ENCODE data around the gene TANGO6.

Gene TANGO6

DNA sequence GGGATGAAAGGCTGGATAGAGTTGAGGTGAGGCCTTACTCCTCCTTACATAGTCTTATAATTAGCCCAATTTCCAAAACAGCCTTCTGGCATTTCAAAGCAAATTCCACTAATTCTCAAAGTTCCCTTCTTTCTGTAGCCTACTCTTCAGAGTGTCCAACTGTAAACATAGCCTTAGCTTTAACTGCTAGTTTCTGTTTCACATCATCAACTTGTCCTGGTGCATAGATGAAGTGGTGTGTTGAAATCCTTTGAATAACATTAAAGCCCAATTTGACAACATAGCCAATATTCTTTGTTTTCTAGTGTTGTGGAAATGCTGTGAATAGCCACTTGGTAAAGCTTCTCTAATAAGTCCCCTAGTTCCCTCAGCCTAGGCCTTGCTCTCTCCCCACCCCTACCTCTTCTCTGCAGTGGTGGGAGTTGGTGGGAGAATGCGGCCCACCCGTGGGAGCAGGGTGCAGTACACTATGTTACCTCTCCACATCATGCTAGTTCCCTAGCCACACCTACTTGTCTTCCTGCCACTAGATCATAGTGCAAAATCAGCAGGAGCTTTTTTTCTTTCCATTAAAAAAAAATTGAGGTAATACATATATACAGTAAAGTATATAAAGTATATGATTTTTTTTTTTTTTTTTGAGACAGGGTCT, 135.1 kb downstream of the TANGO6 start:
- TF ChIP-seq CTCF (IDR thresholded peaks at IDR 0.05; ENCODE audit: unreplicated experiment in 3 of 3) = no peak
- H3K4me1 Mint-ChIP-seq = no peaks in the 10 kb centered on the region
- no peak overlapping the region for H3K27ac Mint-ChIP-seq
- H3K9me3 Mint-ChIP-seq = no peaks in the 10 kb centered on the region
- H3K4me3 Mint-ChIP-seq = no peak overlapping the region
- peaks cover 25% of the 10 kb centered on the region for H3K36me3 Mint-ChIP-seq (ENCODE audit: low read depth)
- no peaks in the 10 kb centered on the region for H3K27me3 Mint-ChIP-seq (ENCODE audit: low read depth)

GRCh38 chr16:68980695-68981315, 137.5 kb downstream of the TANGO6 start:
- Mint-ChIP-seq H3K27ac (no peak overlapping the region), H3K9me3 (no peaks in the 10 kb centered on the region), H3K4me3 (no peak overlapping the region), H3K36me3 (ENCODE audit: low read depth) (peaks cover 12% of the 10 kb centered on the region), H3K4me1 (no peaks in the 10 kb centered on the region), H3K27me3 (ENCODE audit: low read depth) (no peaks in the 10 kb centered on the region)
- TF ChIP-seq CTCF (IDR thresholded peaks at IDR 0.05; ENCODE audit: unreplicated experiment in 3 of 3) = no peak

DNA sequence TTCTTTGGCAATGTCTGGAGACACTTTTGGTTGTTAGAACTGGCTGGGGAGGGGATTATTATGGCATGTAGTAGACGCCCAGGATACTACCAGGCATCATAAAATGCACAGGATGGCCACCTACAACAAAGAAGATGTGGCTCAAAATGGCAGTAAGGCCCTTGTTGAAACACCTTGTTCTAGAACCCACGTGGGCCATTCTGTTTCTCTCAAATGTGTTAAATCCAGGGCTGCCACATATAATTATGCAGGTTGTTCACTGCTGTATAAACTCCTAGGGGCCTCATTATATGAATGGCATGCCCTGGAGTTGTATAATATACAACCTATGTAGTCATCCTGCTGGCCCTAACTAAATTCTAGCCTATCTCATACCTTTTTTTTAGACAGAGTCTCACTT, 138.6 kb downstream of the TANGO6 start:
- H3K4me1 Mint-ChIP-seq = no peaks in the 10 kb centered on the region
- no peak overlapping the region for H3K27ac Mint-ChIP-seq
- H3K9me3 Mint-ChIP-seq = no peaks in the 10 kb centered on the region
- H3K4me3 Mint-ChIP-seq = no peak overlapping the region
- H3K27me3 Mint-ChIP-seq (ENCODE audit: low read depth) = no peaks in the 10 kb centered on the region
- no peak for TF ChIP-seq CTCF (IDR thresholded peaks at IDR 0.05; ENCODE audit: unreplicated experiment in 3 of 3)
- H3K36me3 Mint-ChIP-seq (ENCODE audit: low read depth) = peaks cover 5% of the 10 kb centered on the region

- no peak for TF ChIP-seq CTCF (IDR thresholded peaks at IDR 0.05; ENCODE audit: unreplicated experiment in 3 of 3)
- H3K9me3 Mint-ChIP-seq = no peaks in the 10 kb centered on the region
- no peaks in the 10 kb centered on the region for H3K36me3 Mint-ChIP-seq (ENCODE audit: low read depth)
- no peaks in the 10 kb centered on the region for H3K4me1 Mint-ChIP-seq
- H3K4me3 Mint-ChIP-seq = no peak overlapping the region
- no peaks in the 10 kb centered on the region for H3K27me3 Mint-ChIP-seq (ENCODE audit: low read depth)
- no peak overlapping the region for H3K27ac Mint-ChIP-seq
These were observed 141.1 kb downstream of the TANGO6 start for GRCh38 chr16:68984467-68984866.

DNA sequence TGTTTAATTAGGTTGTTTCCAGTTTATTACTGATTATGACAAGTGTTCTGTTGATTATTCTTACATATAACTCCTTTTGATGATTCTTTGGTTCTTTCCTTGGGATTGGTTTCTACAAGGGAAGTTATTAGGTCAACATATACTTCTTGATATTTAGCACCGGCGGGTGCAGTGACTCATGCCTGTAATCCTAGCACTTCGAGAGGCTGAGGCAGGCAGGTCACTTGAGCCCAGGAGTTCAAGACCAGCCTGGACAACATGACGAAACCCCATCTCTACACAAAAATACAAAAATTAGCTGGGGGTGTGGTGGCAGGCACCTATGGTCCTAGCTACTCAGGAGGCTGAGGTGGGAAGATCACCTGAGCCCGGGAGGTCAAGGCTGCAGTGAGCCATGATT, 141.9 kb downstream of the TANGO6 start:
- no peaks in the 10 kb centered on the region for H3K4me1 Mint-ChIP-seq
- H3K4me3 Mint-ChIP-seq = no peak overlapping the region
- no peak overlapping the region for H3K27ac Mint-ChIP-seq
- TF ChIP-seq CTCF (IDR thresholded peaks at IDR 0.05; ENCODE audit: unreplicated experiment in 3 of 3) = no peak
- no peaks in the 10 kb centered on the region for H3K36me3 Mint-ChIP-seq (ENCODE audit: low read depth)
- H3K27me3 Mint-ChIP-seq (ENCODE audit: low read depth) = no peaks in the 10 kb centered on the region
- H3K9me3 Mint-ChIP-seq = no peaks in the 10 kb centered on the region

DNA sequence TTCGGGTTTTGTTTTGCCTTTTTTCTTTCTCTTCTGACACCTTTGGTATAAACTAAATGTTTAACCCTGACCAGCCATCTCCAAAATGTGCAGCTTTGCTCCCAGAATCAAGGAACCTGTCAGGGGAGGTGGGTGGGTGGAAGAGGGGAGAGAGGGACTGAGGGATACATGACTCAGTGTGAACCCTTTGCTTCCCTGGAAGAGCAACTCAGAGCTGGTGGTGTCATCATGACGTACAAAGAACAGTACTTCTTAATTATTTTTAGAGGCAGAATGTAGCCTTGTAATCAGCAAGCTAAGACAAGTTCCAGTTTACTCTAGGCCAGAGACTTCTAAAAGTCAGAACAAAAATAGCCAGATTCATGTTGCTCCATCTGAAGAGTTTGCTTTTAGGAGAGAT, 142.5 kb downstream of the TANGO6 start:
- no peaks in the 10 kb centered on the region for H3K4me1 Mint-ChIP-seq
- no peak overlapping the region for H3K27ac Mint-ChIP-seq
- H3K9me3 Mint-ChIP-seq = no peaks in the 10 kb centered on the region
- no peaks in the 10 kb centered on the region for H3K27me3 Mint-ChIP-seq (ENCODE audit: low read depth)
- H3K36me3 Mint-ChIP-seq (ENCODE audit: low read depth) = no peaks in the 10 kb centered on the region
- TF ChIP-seq CTCF (IDR thresholded peaks at IDR 0.05; ENCODE audit: unreplicated experiment in 3 of 3) = no peak
- H3K4me3 Mint-ChIP-seq = no peak overlapping the region
